GM18526 (cell line): ENCODE measurements around the gene C16orf82.

Experiments used
- POLR2A ChIP-seq: IDR thresholded peaks from 3 replicates; pipeline ENCODE4 v1.6.1; 2011; ENCODE audit not compliant: insufficient read length; ENCODE audit errors: extremely low read depth

C16orf82 gene

GRCh38 chr16:27073733-27074132 is 7.0 kb downstream of the C16orf82 start:
- TF ChIP-seq POLR2A = no peak

GRCh38 chr16:27080895-27081294 is 14.2 kb downstream of the C16orf82 start:
- no peak for TF ChIP-seq POLR2A

- TF ChIP-seq POLR2A = no peak
Observed at GRCh38 chr16:27083861-27084261, 17.1 kb downstream of the C16orf82 start.

GRCh38 chr16:27084307-27085028 is 17.7 kb downstream of the C16orf82 start:
- no peak for TF ChIP-seq POLR2A

- no peak for TF ChIP-seq POLR2A
Observed at GRCh38 chr16:27085182-27085581, 18.5 kb downstream of the C16orf82 start.

- no peak for TF ChIP-seq POLR2A
Observed at GRCh38 chr16:27088216-27088615, 21.5 kb downstream of the C16orf82 start.

- TF ChIP-seq POLR2A = no peak
Observed at GRCh38 chr16:27096375-27096774, 29.6 kb downstream of the C16orf82 start.

- no peak for TF ChIP-seq POLR2A
Observed at GRCh38 chr16:27097800-27098230, 31.1 kb downstream of the C16orf82 start.

GRCh38 chr16:27098366-27099049 is 31.8 kb downstream of the C16orf82 start:
- no peak for TF ChIP-seq POLR2A

- TF ChIP-seq POLR2A = no peak
Observed at GRCh38 chr16:27102701-27103575, 36.2 kb downstream of the C16orf82 start.

- TF ChIP-seq POLR2A = no peak
Observed at GRCh38 chr16:27103954-27104353, 37.2 kb downstream of the C16orf82 start.

- no peak for TF ChIP-seq POLR2A
Observed at GRCh38 chr16:27106305-27106704, 39.6 kb downstream of the C16orf82 start.

GRCh38 chr16:27107185-27107592 is 40.5 kb downstream of the C16orf82 start:
- no peak for TF ChIP-seq POLR2A

- TF ChIP-seq POLR2A = no peak
Observed at GRCh38 chr16:27108051-27108770, 41.5 kb downstream of the C16orf82 start.
